ENCODE measurements around the gene MMP20.

Gene MMP20

GRCh38 chr11:102599642-102600261 lies 25.4 kb downstream of the MMP20 start:
- no peak for DNase-seq
- no peak overlapping the region for H3K27ac ChIP-seq
- TF ChIP-seq, protein P1, sequence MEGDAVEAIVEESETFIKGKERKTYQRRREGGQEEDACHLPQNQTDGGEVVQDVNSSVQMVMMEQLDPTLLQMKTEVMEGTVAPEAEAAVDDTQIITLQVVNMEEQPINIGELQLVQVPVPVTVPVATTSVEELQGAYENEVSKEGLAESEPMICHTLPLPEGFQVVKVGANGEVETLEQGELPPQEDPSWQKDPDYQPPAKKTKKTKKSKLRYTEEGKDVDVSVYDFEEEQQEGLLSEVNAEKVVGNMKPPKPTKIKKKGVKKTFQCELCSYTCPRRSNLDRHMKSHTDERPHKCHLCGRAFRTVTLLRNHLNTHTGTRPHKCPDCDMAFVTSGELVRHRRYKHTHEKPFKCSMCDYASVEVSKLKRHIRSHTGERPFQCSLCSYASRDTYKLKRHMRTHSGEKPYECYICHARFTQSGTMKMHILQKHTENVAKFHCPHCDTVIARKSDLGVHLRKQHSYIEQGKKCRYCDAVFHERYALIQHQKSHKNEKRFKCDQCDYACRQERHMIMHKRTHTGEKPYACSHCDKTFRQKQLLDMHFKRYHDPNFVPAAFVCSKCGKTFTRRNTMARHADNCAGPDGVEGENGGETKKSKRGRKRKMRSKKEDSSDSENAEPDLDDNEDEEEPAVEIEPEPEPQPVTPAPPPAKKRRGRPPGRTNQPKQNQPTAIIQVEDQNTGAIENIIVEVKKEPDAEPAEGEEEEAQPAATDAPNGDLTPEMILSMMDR (IDR thresholded peaks at IDR 0.05; ENCODE audit: low read depth, low read length): no peak
- no peak overlapping the region for H3K4me3 ChIP-seq (ENCODE audit: low read depth, low read length)
- H3K36me3 ChIP-seq: no peaks in the 10 kb centered on the region
- no peaks in the 10 kb centered on the region for H3K27me3 ChIP-seq (ENCODE audit: insufficient read depth, low read depth, severe bottlenecking)
- no peaks in the 10 kb centered on the region for H3K9me3 ChIP-seq (ENCODE audit: severe bottlenecking)

- Histone ChIP-seq H3K27ac (no peak overlapping the region), H3K27me3 (ENCODE audit: insufficient read depth, low read depth, severe bottlenecking) (no peaks in the 10 kb centered on the region), H3K4me3 (ENCODE audit: low read depth, low read length) (no peak overlapping the region), H3K36me3 (no peaks in the 10 kb centered on the region), H3K9me3 (ENCODE audit: severe bottlenecking) (no peaks in the 10 kb centered on the region)
- no peak for DNase-seq
- TF ChIP-seq, protein P1 (IDR thresholded peaks at IDR 0.05; ENCODE audit: low read depth, low read length): no peak
Measured at GRCh38 chr11:102598272-102598671, 26.9 kb downstream of the MMP20 start.

DNA sequence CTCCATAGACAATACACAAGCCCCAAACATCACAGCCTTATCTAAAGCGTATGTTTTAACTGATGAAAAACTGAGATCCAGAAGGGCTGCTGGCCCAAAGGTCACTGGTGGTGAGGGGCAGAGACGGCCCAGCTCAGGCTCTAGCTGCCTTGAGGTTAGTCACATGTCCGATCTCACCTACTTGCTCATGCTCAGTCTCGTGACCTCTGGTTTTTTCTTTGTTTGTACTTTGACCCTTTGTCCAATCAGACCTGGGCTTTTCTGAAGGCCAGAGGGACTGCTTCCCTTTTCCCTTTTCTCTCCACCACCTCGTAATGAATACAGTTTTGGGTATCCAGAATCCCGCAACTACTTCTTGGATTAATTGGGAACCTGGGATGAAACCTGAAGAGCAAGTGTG lies 28.6 kb downstream of the MMP20 start:
- H3K36me3 ChIP-seq: no peaks in the 10 kb centered on the region
- H3K27me3 ChIP-seq (ENCODE audit: insufficient read depth, low read depth, severe bottlenecking): no peaks in the 10 kb centered on the region
- no peak overlapping the region for H3K4me3 ChIP-seq (ENCODE audit: low read depth, low read length)
- TF ChIP-seq, protein P1 (IDR thresholded peaks at IDR 0.05; ENCODE audit: low read depth, low read length): no peak
- H3K27ac ChIP-seq: no peak overlapping the region
- DNase-seq: no peak
- H3K9me3 ChIP-seq (ENCODE audit: severe bottlenecking): no peaks in the 10 kb centered on the region

- Histone ChIP-seq H3K4me3 (ENCODE audit: low read depth, low read length) (no peak overlapping the region), H3K9me3 (ENCODE audit: severe bottlenecking) (no peaks in the 10 kb centered on the region), H3K27me3 (ENCODE audit: insufficient read depth, low read depth, severe bottlenecking) (no peaks in the 10 kb centered on the region), H3K36me3 (no peaks in the 10 kb centered on the region), H3K27ac (no peak overlapping the region)
- DNase-seq: no peak
- TF ChIP-seq, protein P1 (IDR thresholded peaks at IDR 0.05; ENCODE audit: low read depth, low read length): peak; percentile 74
Measured at GRCh38 chr11:102592634-102593581, 32.2 kb downstream of the MMP20 start.

GRCh38 chr11:102592131-102592530 lies 33.0 kb downstream of the MMP20 start:
- no peaks in the 10 kb centered on the region for H3K9me3 ChIP-seq (ENCODE audit: severe bottlenecking)
- H3K27ac ChIP-seq: no peak overlapping the region
- no peaks in the 10 kb centered on the region for H3K36me3 ChIP-seq
- TF ChIP-seq, protein P1 (IDR thresholded peaks at IDR 0.05; ENCODE audit: low read depth, low read length): no peak
- no peak for DNase-seq
- H3K4me3 ChIP-seq (ENCODE audit: low read depth, low read length): no peak overlapping the region
- no peaks in the 10 kb centered on the region for H3K27me3 ChIP-seq (ENCODE audit: insufficient read depth, low read depth, severe bottlenecking)
